Inferior parietal cortex (tissue), 1 donor: ENCODE data around the gene CACNA1C.

Source experiments
- DNase-seq: peaks from one replicate; pipeline ENCODE4 v3.0.0-alpha.2; 2016; ENCODE audit errors: extremely low spot score

The CACNA1C gene

GRCh38 chr12:2138294-2138693, 85.5 kb downstream of the CACNA1C start:
- DNase-seq, result no peak

- DNase-seq, result no peak
These were observed 86.1 kb downstream of the CACNA1C start for GRCh38 chr12:2138871-2139308.

GRCh38 chr12:2139651-2140050, 86.9 kb downstream of the CACNA1C start:
- DNase-seq, result no peak

GRCh38 chr12:2140858-2141519, 88.2 kb downstream of the CACNA1C start:
- no peak for DNase-seq

GRCh38 chr12:2142068-2142467, 89.3 kb downstream of the CACNA1C start:
- no peak for DNase-seq

- no peak for DNase-seq
These were observed 92.2 kb downstream of the CACNA1C start for GRCh38 chr12:2144951-2145350.

GRCh38 chr12:2145433-2145998, 92.7 kb downstream of the CACNA1C start:
- DNase-seq, result no peak

GRCh38 chr12:2147335-2147734, 94.5 kb downstream of the CACNA1C start:
- no peak for DNase-seq

- DNase-seq, result no peak
These were observed 96.3 kb downstream of the CACNA1C start for GRCh38 chr12:2149091-2149490.

- no peak for DNase-seq
These were observed 98.0 kb downstream of the CACNA1C start for GRCh38 chr12:2150833-2151232.

- no peak for DNase-seq
These were observed 98.6 kb downstream of the CACNA1C start for GRCh38 chr12:2151391-2151790.

GRCh38 chr12:2152134-2152533, 99.3 kb downstream of the CACNA1C start:
- no peak for DNase-seq

GRCh38 chr12:2154050-2154449, 101.3 kb downstream of the CACNA1C start:
- no peak for DNase-seq

- no peak for DNase-seq
These were observed 101.7 kb downstream of the CACNA1C start for GRCh38 chr12:2154521-2154920.

GRCh38 chr12:2156333-2156732, 103.5 kb downstream of the CACNA1C start:
- DNase-seq, result no peak

GRCh38 chr12:2160043-2160442, 107.3 kb downstream of the CACNA1C start:
- DNase-seq, result no peak

- peak; percentile 47 for DNase-seq
These were observed 108.7 kb downstream of the CACNA1C start for GRCh38 chr12:2161473-2161872.

GRCh38 chr12:2163177-2163941, 110.6 kb downstream of the CACNA1C start:
- no peak for DNase-seq

- no peak for DNase-seq
These were observed 112.2 kb downstream of the CACNA1C start for GRCh38 chr12:2165021-2165420.

- no peak for DNase-seq
These were observed 113.1 kb downstream of the CACNA1C start for GRCh38 chr12:2165927-2166326.

- no peak for DNase-seq
These were observed 113.9 kb downstream of the CACNA1C start for GRCh38 chr12:2166696-2167095.

- no peak for DNase-seq
These were observed 114.4 kb downstream of the CACNA1C start for GRCh38 chr12:2167231-2167630.

- no peak for DNase-seq
These were observed 116.0 kb downstream of the CACNA1C start for GRCh38 chr12:2168808-2169207.
